Erythroblast (primary cell): ENCODE measurements around the gene USP48.
"Not testable (repeated sequence)": the region's sequence is repeated elsewhere in the genome, so short reads cannot be mapped to it uniquely, and the experiment has no call there.

Experiments
- DNase-seq, 2 experiments: peaks; one replicate each; lab custom pipeline; 2025; lab: John Stamatoyannopoulos, UW
- GATA1 ChIP-seq: IDR thresholded peaks from 2 replicates; pipeline ENCODE4 v1.6.1; 2011; ENCODE audit warnings: low read depth, mild to moderate bottlenecking, control low read depth, low read length, moderate library complexity
- POLR2A ChIP-seq: IDR thresholded peaks from 2 replicates; pipeline ENCODE4 v1.6.1; 2011; ENCODE audit warnings: mild to moderate bottlenecking, low read length

The USP48 gene

DNA sequence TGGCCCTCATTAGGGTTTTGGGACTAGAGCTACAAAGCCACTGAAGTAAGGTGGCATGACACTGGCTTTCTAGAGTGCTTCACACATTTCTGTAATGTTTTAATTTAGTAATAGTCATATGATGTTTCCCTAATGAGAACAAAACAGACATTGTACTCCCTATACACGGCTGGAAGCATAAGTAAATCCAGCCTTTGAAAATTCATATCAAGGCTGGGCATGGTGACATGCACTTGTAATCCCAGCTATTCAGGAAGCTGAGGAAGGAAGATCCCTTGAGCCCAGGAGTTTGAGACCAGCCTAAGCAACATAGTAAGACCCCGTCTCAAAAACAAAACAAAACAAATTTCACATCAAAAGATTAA is 7.4 kb downstream of the USP48 start:
- TF ChIP-seq GATA1 (no peak), POLR2A (no peak)
- no peak for DNase-seq

DNA sequence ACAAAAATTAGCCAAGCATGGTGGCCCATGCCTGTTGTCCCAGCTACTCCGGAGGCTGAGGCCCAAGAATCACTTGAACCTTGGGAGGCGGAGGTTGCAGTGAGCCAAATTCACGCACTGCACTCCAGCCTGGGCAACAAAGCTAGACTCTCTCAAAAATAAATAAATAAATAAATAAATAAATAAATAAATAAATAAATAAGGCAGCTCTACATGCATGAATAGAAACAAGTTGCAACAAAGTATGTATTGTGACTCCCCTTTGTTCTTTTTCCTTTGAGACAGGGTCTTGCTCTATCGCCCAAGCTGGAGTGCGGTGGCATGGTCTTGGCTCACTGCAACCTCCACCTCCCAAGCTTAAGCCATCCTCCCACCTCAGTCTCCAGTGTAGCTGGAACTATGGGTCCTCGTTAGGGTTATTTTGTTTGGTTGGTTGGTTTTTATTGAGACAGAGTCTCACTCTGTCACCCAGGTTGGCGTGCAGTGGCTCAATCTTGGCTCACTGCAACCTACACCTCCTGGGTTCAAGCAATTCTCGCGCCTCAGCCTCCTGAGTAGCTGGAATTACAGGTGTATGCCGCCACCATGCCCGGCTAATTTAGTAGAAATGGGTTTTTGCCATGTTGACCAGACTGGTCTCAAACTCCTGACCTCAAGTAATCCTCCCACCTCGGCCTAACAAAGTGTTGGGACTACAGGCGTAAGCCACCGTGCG is 8.0 kb downstream of the USP48 start:
- DNase-seq, result no peak
- TF ChIP-seq POLR2A (no peak), GATA1 (no peak)

DNA sequence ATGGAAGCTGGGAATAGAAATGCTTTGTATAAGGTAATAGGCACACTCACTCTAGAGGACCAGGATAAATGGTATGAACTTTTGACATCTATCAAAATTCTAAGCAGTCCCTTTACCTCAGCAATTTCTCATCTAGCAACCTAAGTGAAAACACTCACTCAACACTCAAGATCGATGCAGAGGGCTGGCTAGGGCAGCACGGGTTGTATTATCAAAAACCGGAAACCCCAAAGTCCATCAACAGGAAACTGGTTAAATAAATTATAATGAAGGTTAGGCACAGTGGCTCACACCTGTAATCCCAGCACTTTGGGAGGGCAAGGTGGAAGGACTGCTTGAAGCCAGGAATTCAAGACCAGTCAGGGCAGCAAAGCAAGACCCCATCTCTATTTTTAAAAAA is 9.4 kb downstream of the USP48 start:
- TF ChIP-seq GATA1 (no peak), POLR2A (no peak)
- no peak for DNase-seq

DNA sequence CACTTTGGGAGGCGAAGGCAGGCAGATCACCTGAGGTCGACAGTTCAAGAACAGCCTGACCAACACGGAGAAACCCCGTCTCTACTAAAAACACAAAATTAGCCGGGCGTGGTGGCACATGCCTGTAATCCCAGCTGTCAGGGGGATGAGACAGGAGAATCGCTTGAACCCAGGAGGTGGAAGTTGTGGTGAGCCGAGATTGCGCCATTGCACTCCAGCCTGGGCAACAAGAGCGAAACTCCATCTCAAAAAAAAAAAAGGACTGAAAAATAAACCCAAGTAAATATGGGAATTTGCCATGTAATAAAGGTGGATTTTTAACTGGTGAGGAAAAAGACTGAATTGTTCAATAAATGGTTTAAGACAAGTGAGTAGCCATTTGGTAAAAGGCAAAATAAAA is 11.3 kb downstream of the USP48 start:
- DNase-seq, result not testable (repeated sequence)

DNA sequence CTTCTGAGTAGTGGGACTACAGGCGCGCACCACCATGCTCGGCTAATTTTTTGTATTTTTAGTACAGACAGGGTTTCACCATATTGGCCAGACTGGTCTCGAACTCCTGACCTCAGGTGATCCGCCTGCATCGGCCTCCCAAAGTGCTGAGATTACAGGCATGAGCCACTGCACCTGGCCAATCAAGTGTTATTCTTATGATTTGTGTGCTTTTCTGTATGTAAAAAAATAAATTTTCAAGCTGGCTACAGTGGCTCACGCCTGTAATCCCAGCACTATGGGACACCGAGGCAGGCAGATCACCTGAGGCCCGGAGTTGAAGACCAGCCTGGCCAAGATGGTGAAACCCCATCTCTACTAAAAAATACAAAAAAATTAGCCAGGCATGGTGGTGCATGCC is 12.3 kb downstream of the USP48 start:
- DNase-seq, result not testable (repeated sequence)

DNA sequence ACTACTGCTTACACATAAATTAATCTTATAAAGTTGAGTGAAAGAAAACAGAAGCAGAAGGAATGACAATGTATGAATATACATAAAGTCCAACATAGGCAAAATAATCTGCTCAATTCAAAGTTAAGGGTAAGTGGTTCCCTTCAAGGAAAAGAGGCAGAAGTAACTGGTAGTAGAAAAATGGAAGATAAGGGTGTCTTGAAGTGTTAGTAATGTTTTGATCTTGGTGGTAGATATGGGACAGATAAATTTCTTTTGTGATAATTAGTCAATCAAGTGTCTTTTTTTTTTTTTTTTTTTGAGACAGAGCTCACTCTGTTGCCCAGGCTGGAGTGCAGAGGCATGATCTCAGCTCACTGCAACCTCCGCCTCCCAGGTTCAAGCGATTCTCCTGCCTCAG is 12.7 kb downstream of the USP48 start:
- no peak for DNase-seq
- TF ChIP-seq POLR2A (no peak), GATA1 (no peak)

DNA sequence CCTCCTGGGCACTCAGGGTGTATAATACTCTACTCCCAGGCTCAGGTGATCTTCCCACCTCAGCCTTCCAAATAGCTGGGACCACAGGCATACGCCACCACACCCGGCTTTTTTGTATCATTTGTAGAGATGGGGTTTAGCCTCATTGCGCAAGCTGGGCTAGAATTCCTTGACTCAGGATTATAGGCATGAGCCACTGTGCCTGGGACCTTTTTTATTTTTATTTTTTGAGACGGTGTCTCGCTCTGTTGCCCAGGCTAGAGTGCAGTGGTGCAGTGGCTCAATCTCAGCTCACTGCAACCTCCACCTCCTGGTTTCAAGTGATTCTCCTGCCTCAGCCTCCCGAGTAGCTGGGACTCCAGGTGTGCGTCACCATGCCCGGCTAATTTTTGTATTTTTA is 15.8 kb downstream of the USP48 start:
- DNase-seq, result not testable (repeated sequence)

DNA sequence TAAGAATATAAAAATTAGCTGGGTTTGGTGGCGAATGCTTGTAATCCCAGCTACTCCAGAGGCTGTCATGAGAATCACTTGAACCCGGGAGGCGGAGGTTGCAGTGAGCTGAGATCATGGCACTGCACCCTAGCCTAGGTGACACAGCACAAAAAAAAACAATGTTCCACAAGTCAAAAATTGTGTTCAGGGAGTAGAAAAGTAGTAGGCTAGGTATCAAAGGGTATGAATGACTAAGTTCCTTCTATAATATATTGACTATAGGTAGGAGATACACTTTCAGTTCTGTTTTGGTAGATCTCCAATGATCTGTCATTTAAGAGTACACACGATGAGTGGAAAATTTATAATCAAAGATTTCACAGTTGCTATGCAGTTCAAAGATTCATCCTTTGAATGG is 16.7 kb downstream of the USP48 start:
- TF ChIP-seq GATA1 (no peak), POLR2A (no peak)
- DNase-seq, result no peak

DNA sequence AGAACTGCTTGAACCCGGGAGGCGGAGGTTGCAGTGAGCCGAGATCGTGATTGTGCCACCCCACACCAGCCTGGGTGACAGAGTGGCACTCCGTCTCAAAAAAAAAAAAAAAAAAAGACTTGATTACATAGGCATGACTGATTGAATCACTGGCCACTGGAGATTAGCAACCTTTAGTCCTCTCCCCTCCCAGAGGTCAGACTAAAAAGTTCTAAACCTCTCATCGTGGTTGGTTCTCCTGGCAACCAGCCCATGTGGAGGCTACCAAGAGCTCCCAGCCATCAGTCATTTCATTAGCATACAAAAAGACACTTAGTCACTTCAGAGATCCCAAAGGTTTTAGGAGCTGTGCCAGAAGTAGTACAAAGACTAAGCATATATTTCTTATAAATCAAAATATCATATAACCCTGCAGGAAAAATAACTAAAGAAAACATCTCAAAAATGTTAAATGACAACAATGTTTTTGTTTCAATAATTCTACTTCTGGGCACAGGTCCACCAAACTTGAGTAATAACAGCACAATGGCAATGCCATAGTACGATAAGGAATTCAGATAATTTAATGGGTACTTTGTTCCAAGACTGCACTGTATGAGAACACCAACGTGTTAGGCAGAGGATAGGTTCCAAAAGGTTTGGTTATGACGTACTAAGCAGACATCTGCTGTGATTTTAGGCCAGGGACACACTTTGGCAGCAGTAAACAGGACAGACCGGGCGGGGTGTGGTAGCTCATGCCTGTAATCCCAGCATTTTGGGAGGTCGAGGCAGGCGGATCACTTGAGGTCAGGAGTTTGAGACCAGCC is 18.1 kb downstream of the USP48 start:
- peak in 1 of 2 experiments; percentile 74 for DNase-seq
- no peak for TF ChIP-seq GATA1
- no peak for TF ChIP-seq POLR2A

DNA sequence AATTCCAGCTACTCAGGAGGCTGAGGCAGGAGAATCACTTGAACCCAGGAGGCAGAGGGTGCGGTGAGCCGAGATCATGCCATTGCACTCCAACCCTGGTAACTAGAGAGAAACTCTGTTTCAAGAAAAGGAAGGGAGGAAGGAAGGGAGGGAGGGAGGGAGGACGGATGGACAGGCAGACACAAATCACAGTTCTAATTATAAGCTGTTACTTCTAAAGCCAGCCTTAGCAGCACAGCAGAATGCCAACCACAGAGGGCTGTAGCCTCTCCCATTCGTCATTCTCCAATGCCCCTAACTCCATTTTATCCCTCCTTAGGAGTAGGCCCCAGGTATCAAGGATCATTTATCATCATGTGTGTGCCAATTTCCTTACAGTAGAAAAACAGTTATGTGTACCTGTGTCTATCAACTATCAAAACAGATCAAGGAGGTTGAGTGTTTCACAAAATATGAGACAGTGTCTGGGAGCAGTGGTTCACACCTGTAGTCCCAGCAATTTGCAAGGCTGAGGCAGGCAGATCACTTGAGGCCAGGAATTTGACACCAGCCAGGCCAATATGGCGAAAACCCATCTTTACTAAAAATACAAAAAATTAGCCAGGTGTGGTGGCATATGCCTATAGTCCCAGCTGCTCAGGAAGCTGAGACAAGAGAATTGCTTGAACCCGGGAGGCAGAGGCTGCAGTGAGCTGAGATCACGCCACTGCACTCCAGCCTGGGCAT is 19.1 kb downstream of the USP48 start:
- TF ChIP-seq GATA1 (no peak), POLR2A (no peak)

DNA sequence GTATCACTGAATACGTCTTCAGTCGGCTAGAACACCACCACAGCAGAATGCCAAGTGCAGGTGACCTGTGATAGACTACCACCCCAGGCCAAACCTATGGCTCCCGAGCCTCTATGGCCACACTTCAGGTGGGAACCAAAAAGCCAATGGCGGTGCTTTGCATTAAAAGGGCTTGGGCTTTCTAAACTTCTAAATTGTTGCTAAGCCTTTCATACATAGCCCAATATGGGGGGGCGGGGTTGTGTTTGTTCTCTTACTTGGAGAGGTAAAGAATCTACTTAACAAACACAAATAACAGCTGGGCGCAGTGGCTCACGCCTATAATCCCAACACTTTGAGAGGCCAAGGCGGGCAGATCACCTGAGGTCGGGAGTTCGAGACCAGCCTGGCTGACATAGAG is 19.7 kb downstream of the USP48 start:
- DNase-seq, result no peak
- no peak for TF ChIP-seq GATA1
- TF ChIP-seq POLR2A, result no peak

More for the DNA sequence above, 19.1 kb downstream of the USP48 start:
- DNase-seq, result no peak

DNA sequence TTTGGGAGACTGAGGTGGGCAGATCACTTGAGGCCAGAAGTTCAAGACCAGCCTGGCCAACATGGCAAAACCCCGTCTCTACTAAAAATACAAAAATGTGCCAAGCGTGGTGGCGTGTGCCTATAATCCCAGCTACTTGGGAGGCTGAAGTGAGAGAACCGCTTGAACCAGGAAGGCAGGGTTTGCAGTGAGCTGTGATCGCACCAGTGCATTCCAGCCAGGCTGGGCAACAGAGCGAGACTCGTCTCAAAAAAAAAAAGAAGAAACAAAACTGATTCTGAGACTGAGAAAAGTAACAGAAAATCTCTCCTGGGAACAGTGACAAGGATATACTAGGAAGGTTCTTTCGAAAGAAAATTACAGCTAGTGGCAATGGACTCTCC is 20.9 kb downstream of the USP48 start:
- no peak for DNase-seq
- TF ChIP-seq POLR2A (no peak), GATA1 (no peak)

DNA sequence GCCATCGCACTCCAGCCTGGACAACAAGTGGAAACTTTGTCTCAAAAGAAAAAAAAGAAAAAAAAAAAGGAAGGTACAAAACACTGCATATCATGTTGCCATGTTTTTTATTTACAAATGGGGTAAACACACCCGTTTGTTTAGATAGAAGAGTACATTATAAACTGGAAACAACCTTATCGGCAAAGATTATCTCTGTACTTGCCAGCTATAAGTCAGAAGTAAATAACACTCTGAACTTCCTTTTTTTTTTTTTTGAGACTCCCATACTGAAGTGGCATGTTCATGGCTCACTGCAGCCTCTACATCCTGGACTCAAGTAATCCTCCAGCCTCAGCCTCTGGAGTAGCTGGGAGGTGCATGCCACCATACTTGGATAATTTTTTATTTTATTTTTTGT is 21.9 kb downstream of the USP48 start:
- DNase-seq, result no peak
- TF ChIP-seq GATA1 (no peak), POLR2A (no peak)

DNA sequence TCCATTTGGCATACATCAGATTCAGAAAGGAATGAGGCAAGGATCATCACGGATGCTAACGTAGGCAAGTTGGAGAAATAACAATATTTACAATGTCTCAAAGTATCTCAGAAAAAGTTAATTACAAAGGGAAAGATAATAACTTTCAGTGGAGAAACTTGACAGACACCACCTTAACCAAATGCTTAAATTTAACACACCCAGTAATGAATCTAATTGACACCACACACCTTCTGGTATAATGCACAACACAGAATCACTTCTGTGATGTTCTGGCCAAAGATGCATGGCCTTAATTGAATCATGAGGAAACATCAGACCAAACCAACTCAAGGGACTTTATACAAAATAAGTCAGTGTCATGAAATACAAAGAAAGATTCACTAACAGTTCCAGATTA is 23.1 kb downstream of the USP48 start:
- DNase-seq, result no peak

DNA sequence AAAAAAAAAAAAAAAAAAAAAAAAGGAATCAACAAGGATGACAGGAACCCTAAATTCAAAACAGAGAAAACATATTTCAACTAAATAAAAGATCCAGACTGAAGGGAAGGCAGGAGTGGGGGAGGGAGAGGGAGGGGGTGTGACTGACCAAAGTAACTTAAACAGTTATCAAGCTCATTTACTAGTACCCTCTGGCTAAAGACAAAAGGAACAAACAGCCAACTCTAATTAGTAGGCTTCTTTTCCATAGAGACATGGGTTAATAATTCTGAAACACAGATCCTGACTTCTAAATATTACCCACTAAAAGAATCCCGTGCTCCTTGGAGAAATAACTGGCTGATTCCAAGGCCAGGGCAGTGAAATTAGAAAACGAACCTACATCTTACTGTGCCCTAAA is 23.8 kb downstream of the USP48 start:
- DNase-seq, result no peak
- TF ChIP-seq POLR2A (no peak), GATA1 (no peak)

More for the DNA sequence above, 23.1 kb downstream of the USP48 start:
- TF ChIP-seq GATA1 (no peak), POLR2A (no peak)
